Measurements from ENCODE around the gene RAB44.

Gene RAB44

GRCh38 chr6:36755435-36756348, 58.1 kb downstream of the RAB44 start:
- peak; percentile 80 for DNase-seq

- DNase-seq = no peak
Measured at GRCh38 chr6:36756786-36757185, 59.2 kb downstream of the RAB44 start.

GRCh38 chr6:36757206-36757605, 59.6 kb downstream of the RAB44 start:
- peak; percentile 49 for DNase-seq

GRCh38 chr6:36757943-36758508, 60.4 kb downstream of the RAB44 start:
- no peak for DNase-seq

GRCh38 chr6:36758516-36759147, 61.0 kb downstream of the RAB44 start:
- no peak for DNase-seq

- peak; percentile 65 for DNase-seq
Measured at GRCh38 chr6:36759148-36759759, 61.6 kb downstream of the RAB44 start.

GRCh38 chr6:36760685-36761435, 63.2 kb downstream of the RAB44 start:
- no peak for DNase-seq

- no peak for DNase-seq
Measured at GRCh38 chr6:36762123-36762522, 64.5 kb downstream of the RAB44 start.

- DNase-seq = no peak
Measured at GRCh38 chr6:36765190-36765589, 67.6 kb downstream of the RAB44 start.

GRCh38 chr6:36765594-36766398, 68.2 kb downstream of the RAB44 start:
- DNase-seq = peak; percentile 89

GRCh38 chr6:36766399-36766945, 68.8 kb downstream of the RAB44 start:
- DNase-seq = peak; percentile 78

GRCh38 chr6:36769183-36769675, 71.6 kb downstream of the RAB44 start:
- no peak for DNase-seq

- DNase-seq = peak; percentile 62
Measured at GRCh38 chr6:36769676-36770499, 72.3 kb downstream of the RAB44 start.

GRCh38 chr6:36771145-36771544, 73.5 kb downstream of the RAB44 start:
- DNase-seq = no peak

- peak; percentile 44 for DNase-seq
Measured at GRCh38 chr6:36772397-36772796, 74.8 kb downstream of the RAB44 start.

GRCh38 chr6:36774331-36774730, 76.7 kb downstream of the RAB44 start:
- DNase-seq = no peak

- no peak for DNase-seq
Measured at GRCh38 chr6:36776167-36776566, 78.5 kb downstream of the RAB44 start.

GRCh38 chr6:36777801-36778200, 80.2 kb downstream of the RAB44 start:
- DNase-seq = peak; percentile 75

GRCh38 chr6:36779227-36779626, 81.6 kb downstream of the RAB44 start:
- DNase-seq = no peak

GRCh38 chr6:36780442-36781177, 83.0 kb downstream of the RAB44 start:
- DNase-seq = peak; percentile 88
